GM19397 (cell line): ENCODE data around the gene ELMO1.
A peak's percentile ranks its signal among the peaks of the same experiment; 100 is the strongest.

Experiments
- ATAC-seq: cut with Tn5 transposase; IDR thresholded peaks from one replicate; pipeline ENCODE4 v1.9.1; 2021; ENCODE audit warnings: mild to moderate bottlenecking, moderate library complexity; ENCODE audit not compliant: unreplicated experiment

Gene ELMO1

GRCh38 chr7:37352251-37352880 lies 96.3 kb downstream of the ELMO1 start:
- no peak for ATAC-seq

- no peak for ATAC-seq
These were observed 96.9 kb downstream of the ELMO1 start for GRCh38 chr7:37351716-37352115.

DNA sequence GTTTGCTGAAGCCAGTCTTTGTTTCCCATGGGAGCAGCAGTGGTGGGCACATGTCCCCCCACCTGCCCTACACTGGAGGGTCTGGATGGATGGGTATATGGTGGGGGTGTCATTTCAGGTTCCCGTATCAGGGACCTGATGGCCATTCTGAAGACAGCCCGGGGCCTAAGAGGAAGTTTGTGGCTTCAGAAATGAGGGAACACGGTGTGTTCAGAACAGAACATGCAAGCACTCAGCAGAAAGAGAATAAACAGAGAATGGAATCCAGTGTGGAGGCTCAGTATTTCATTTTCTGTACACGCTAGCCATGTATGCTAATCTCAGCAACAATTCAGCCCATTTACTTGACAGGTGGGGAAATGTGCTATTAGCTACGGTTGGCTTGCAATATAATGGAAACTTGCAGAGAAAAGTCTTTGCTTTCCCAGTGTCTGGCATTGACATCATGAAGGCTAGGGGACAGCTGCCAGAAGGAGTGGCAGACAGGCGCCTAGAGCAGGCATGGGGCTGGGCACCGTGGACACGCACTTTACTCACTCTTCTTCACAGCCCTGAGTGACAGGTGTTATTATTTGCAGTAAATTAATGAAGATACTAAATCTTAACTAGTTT lies 98.6 kb downstream of the ELMO1 start:
- no peak for ATAC-seq

DNA sequence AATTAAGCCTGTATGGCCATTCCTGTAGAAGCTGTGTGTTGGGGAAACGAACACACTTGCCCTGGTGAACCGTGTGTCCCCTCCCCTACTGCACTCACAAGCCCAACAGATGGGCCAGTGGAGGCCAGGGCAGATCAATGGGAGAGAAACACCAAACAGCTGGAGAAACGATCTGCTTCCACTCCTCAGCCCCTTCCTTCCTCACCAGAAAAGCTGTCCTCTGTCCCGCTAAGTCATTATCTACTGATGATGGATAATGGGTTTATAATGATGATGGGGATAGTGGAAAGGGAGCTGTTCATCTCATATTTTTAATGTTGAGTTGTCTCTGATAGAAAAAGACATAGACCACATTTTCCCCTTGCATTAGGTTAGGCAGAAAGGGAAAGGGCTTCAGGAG lies 99.7 kb downstream of the ELMO1 start:
- ATAC-seq, result no peak

GRCh38 chr7:37346761-37347160 lies 101.9 kb downstream of the ELMO1 start:
- no peak for ATAC-seq

- no peak for ATAC-seq
These were observed 103.6 kb downstream of the ELMO1 start for GRCh38 chr7:37344886-37345579.

DNA sequence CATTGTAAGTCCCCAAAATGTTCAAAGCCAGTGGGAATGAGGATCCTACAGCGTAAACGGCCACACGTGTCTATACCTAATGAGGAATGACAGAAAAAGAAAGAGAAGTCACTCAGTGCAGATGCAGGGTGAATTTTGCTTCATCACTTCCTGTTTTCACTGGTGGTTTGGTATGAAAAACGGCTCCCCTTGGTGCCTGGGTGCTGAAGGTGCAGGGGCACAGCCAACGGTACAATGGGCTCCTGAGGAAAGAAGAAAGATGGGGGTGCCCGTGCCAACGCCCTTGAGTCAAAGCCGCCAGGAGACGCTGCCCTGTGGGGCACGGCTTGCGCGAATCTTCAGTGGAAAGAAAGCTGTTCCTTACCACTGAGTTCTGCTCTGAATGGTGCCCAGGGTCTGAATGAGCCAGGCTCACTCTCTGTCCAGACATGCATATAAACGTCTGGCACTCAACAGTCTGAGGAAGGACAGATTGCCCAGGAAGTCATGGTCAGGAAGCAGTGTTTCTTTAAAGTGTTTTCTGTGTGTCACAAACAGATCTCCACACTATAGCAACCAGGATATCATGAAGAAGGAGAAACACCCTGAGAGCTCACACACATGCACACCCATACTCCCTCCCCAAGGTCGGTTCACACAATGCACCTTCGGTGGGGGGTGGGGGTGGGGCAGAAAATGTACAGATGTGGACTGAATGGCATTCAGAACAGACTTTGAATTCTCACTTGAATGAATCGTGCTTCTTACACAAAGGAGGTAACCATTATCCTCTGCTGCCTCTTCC lies 105.8 kb downstream of the ELMO1 start:
- ATAC-seq, result peak; percentile 59

GRCh38 chr7:37342176-37342687 lies 106.4 kb downstream of the ELMO1 start:
- no peak for ATAC-seq

DNA sequence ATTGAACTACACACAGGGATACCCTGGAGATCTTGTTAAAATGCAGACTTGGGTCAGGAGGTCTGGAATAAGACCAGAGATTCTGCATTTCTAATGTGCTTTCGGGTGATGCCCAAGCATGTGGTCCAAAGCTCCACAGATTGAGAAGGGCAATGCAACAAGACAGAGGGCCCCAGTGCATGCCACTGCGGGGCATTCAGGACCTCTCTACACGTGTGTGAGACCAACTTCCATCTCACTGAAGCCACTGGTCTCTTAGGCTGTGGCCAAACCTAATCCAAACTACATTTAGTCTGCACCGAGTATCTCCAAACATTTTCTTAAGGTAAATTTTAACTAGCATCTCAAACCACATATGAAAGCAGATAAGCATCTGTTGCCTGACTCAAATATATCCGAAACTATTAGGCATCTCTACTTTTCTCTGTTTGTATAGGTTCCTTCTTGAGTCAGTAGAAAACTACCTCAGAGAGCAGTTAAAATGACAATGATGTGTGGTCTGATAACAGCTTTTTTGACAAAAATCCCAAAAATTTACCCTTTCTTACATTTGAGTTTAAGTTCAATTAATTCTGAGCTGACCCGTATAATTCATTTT lies 107.5 kb downstream of the ELMO1 start:
- peak; percentile 39 for ATAC-seq

DNA sequence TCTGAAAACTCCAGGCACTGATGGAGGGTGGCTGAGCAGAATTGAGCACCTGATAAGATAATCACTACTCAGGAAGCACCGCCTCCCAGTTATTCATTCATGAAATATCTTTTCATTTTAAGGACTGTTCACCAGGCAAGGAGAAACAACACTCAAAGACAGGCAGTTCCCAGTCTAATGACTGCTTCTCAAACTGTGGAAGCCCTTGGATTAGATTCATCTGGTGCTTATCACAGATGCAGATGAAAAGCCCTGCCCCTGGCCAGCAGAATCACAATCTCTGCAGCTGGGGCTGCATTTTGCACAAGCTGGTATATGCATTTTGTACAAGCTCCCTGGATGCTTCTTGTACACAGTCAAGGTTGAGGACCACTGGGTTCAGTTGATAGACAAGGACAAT lies 109.7 kb downstream of the ELMO1 start:
- no peak for ATAC-seq

DNA sequence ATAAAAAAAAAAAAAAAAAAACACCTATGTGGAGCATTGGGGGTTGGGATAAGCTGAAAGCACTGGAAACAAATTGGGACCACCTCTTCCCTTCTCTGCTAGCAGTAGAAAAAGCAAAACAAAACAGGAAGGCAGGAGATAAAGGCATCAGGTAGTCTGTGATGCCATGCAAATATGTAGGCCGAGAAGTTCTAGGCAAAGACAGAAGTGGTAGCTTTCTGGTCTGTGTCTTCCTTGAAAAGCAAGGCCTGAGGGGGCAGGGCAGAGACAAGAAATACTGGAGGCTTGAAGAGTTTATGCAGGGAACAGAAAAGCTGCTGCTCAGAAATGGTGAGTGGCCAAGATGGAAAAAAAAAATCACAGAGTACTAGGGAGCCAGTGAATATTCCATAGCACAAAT lies 111.1 kb downstream of the ELMO1 start:
- ATAC-seq, result no peak

DNA sequence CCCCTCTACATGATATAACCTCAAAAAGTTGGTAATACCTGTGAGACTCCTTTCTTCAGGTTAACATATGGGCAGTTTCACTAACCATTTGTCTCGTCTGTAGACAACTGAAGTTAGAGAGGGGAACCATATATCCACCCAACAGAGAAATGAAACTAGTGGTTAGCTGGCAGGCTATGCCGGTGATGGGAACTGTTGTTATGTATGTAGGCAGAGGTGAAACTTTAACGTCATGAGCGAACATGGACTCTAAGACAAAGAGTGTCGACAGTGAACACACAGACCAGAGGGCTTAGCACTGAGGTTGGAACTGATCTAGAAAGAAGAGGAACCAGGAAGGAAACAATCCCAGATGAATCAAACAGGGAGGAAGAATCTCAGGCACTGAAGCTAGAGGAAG lies 112.4 kb downstream of the ELMO1 start:
- peak; percentile 86 for ATAC-seq

GRCh38 chr7:37333075-37333474 lies 115.6 kb downstream of the ELMO1 start:
- no peak for ATAC-seq

- no peak for ATAC-seq
These were observed 116.2 kb downstream of the ELMO1 start for GRCh38 chr7:37332243-37333016.

DNA sequence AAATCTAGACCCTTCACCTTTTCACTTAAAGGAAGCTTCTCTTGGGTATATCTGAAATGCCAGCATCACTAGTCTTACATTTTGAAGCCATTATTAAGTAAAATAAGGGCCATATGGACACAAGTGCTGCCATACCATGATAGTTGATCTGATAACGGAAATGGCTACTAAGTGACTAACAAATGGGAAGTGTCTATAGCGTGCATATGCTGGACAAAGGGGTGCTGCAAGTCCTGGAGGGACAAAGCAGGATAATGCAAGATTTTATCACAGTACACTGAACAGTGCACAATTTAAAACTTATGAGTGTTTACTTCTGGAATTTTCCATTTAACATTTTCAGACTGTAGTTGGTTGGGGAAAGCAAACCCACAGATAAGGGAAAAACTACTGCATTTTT lies 117.9 kb downstream of the ELMO1 start:
- no peak for ATAC-seq

- no peak for ATAC-seq
These were observed 118.7 kb downstream of the ELMO1 start for GRCh38 chr7:37329940-37330339.

DNA sequence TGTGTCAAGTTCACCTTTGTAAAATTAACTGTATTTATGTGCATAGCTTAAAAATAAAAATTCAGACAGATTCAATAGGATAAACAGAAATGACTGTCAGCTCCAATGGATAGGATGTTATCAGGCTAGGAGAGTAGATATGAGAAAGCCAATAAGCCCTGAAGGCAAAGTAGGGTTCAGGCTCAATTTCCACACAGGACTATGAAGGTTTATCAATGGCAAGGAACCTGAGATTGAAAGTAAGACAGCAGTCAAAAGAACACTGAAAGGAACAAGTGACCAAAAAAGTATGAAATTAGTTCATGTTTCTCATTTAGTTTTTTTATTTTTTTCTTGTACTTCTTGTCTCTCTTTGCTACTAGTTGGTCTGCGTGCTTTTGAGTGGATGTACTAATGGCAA lies 121.4 kb downstream of the ELMO1 start:
- no peak for ATAC-seq

DNA sequence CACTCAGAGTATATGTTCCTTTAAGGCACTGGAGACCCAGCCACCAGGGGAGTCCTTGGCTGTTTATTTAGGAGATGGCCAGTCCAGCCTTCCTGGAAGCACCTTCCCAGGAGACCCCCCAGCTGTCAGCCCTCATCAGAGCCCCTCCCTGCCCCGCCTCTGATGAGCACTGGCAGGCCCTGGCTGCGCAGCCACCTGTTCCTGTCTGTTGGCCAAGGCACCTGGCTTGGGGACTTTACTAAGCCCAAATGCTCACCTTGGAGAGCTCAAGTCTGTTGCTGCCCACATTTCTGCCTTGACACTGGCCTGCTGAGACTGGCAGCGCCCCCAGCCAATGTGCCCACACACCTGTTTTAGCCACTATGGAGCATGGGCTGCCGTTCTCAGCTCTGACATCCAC lies 124.7 kb downstream of the ELMO1 start:
- no peak for ATAC-seq

DNA sequence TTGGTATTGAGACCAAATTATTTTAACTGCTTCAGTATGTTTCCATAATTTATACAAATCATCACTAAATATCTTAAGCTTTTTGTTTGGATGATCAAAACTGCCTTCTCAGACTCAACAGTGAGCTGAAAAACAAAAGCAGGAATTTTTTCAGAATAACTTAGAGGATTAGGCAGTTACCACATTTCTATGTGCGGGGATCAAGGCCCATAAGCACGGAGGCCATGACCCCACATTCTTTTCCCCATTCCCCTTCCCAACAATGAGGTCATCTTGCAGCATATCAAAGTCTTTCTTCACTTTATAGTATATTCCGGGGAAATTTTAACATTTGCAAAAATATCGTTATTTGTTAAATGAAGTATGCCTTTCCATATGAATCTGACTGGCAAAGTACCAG lies 125.8 kb downstream of the ELMO1 start:
- ATAC-seq, result no peak

DNA sequence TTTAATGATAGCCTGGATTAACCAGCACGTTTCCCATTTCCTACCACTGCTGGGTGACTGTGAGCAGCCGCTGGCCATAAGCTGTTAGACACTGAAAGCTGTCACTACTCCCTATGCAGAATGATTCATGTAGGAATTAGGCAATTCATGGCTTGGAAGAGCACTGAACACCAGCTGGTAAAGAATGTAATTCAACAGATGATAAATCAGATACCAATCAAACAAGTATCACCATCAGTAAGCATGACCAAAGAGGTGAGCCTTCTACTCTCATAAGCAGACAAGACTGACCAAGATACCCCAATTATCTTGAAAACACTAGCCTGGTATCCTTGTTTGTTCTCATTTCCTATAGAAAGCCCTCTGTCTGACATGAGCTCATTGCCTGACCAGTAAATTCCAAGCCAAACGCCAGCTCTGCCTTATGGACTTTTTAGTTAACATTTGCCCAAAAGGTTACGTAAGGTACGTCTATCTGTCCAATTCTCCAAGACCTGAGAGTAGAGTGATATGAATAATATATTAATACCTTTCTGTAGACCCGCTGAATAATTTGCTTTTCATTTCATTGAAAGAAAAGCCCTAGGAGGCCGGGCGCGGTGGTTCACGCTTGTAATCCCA lies 127.7 kb downstream of the ELMO1 start:
- no peak for ATAC-seq
